GM12878 (cell line): Measurements from ENCODE around the gene ASB3. TPM values are rescaled to one million over a fixed set of nuclear protein-coding genes. Genes with fewer than 3 reads are reported as not detected.
"Not testable (repeated sequence)": the region's sequence is repeated elsewhere in the genome, so short reads cannot be mapped to it uniquely, and the experiment has no call there.

ENCODE experiments used
- ATAC-seq: fragments of 200-7000 bp; cut with Tn5 transposase; 3 replicates; pipeline ENCODE4 v1.9.1; 2020; ENCODE audit warnings: mild to moderate bottlenecking, moderate library complexity
- BruUV-seq: library from RNA; stranded (reverse); fragments of 400-500 nt; replicated peaks from 2 replicates; lab custom pipeline; 2021; lab: Mats Ljungman, UMichigan
- CTCF ChIA-PET: fragments of 300-600 bp; sonication (Branson Sonifier 250); formaldehyde crosslinking; extraction: SDS; loops from one replicate; lab custom pipeline; 2021; ENCODE audit warnings: inconsistent platforms; lab: Yijun Ruan, JAX
- POLR2A ChIA-PET: fragments of 350-600 bp; formaldehyde crosslinking; extraction: SDS; loops from one replicate; lab custom pipeline; 2021; ENCODE audit warnings: inconsistent platforms; lab: Charles Lee
- RAD21 ChIA-PET: fragments of 300-600 bp; sonication (Branson Sonifier 250); formaldehyde crosslinking; loops from one replicate; lab custom pipeline; 2023; ENCODE audit warnings: antibody characterized with exemption; ENCODE audit not compliant: unreplicated experiment; lab: Charles Lee
- SMC1A ChIA-PET: fragments of 300-600 bp; sonication (Branson Sonifier 250); formaldehyde crosslinking; loops from one replicate; lab custom pipeline; 2023; ENCODE audit not compliant: unreplicated experiment, uncharacterized antibody; lab: Charles Lee
- DNase-seq: peaks from one replicate; pipeline ENCODE4 v3.0.0-alpha.2; 2011; ENCODE audit warnings: low read depth, low spot score
- FAIRE-seq: peaks from 3 replicates; lab custom pipeline; 2011; peaks lifted over from hg19 to GRCh38; lab: Jason Lieb, UNC
- H2AFZ ChIP-seq: 2 replicates; pipeline ENCODE4 v1.6.0; 2011; ENCODE audit warnings: low read depth, low read length, control low read depth; ENCODE audit not compliant: control insufficient read depth
- H3K27ac ChIP-seq: 2 replicates; pipeline ENCODE4 v1.5.1; 2011; ENCODE audit warnings: control low read depth; ENCODE audit not compliant: control insufficient read depth, insufficient read depth
- H3K27me3 ChIP-seq, 2 experiments: replicated peaks in 1 of 2; 2 replicates each; pipeline versions ENCODE4 v1.6.0 to v1.6.1; 2011; ENCODE audit warnings: low read length in 1 of 2; ENCODE audit not compliant: control insufficient read depth in 2 of 2, insufficient read depth in 2 of 2
- H3K36me3 ChIP-seq, 2 experiments: 2 replicates each; pipeline ENCODE4 v1.5.1; 2011; ENCODE audit warnings: low read length in 1 of 2; ENCODE audit not compliant: control insufficient read depth in 2 of 2, insufficient read depth in 2 of 2
- H3K4me1 ChIP-seq: 2 replicates; pipeline ENCODE4 v1.6.1; 2011; ENCODE audit warnings: mild to moderate bottlenecking, low read length, moderate library complexity, mixed read lengths; ENCODE audit not compliant: control insufficient read depth, insufficient read depth
- H3K4me2 ChIP-seq: 2 replicates; pipeline ENCODE4 v1.6.0; 2011; ENCODE audit warnings: control low read depth; ENCODE audit not compliant: control insufficient read depth, insufficient read depth
- H3K4me3 ChIP-seq: fragments of 200-600 bp; sonication (generic); 2 replicates; pipeline ENCODE4 v1.5.1; 2016
- H3K79me2 ChIP-seq: 2 replicates; pipeline ENCODE4 v1.6.0; 2011; ENCODE audit warnings: low read length; ENCODE audit not compliant: control insufficient read depth, insufficient read depth
- H3K9ac ChIP-seq: 2 replicates; pipeline ENCODE4 v1.8.0; 2011; ENCODE audit warnings: low read length, control low read depth, mixed read lengths; ENCODE audit not compliant: control insufficient read depth, insufficient read depth
- H3K9me3 ChIP-seq: replicated peaks from 3 replicates; pipeline ENCODE4 v1.5.1; 2011; ENCODE audit warnings: mild to moderate bottlenecking, low read length; ENCODE audit not compliant: control insufficient read depth, insufficient read depth
- H4K20me1 ChIP-seq: 2 replicates; pipeline ENCODE4 v1.6.0; 2011; ENCODE audit not compliant: control insufficient read depth, insufficient read depth
- CTCF ChIP-seq, 3 experiments: IDR thresholded peaks in 2 of 3; conservative IDR thresholded peaks in 1 of 3; 2 replicates each; pipeline ENCODE4 v1.5.1; 2011; ENCODE audit warnings: low read depth in 3 of 3, low read length in 3 of 3, mild to moderate bottlenecking in 3 of 3, control low read depth in 2 of 3, moderate library complexity in 2 of 3, inconsistent platforms in 1 of 3, mixed read lengths in 1 of 3; ENCODE audit not compliant: control insufficient read depth in 2 of 3, insufficient read depth in 1 of 3; ENCODE audit errors: extremely low read depth in 1 of 3
- EGR1 ChIP-seq, 2 experiments: IDR thresholded peaks; 1 replicate in 1 of 2; 2 replicates in 1 of 2; pipeline ENCODE4 v1.6.1; 2011 to 2012; ENCODE audit warnings: low read depth in 2 of 2, low read length in 2 of 2, borderline replicate concordance in 1 of 2, mild to moderate bottlenecking in 1 of 2, moderate library complexity in 1 of 2
- MTA3 ChIP-seq: IDR thresholded peaks from 2 replicates; pipeline ENCODE4 v1.6.1; 2012; ENCODE audit warnings: low read length, inconsistent platforms, borderline replicate concordance
- PAX8 ChIP-seq: fragments of 450-650 bp; IDR thresholded peaks from 2 replicates; pipeline ENCODE4 v1.6.1; 2017; ENCODE audit warnings: mild to moderate bottlenecking, moderate library complexity
- PBX3 ChIP-seq: IDR thresholded peaks from 2 replicates; pipeline ENCODE4 v1.6.1; 2011; ENCODE audit warnings: mild to moderate bottlenecking, low read depth, low read length, moderate library complexity; ENCODE audit not compliant: insufficient replicate concordance
- RAD21 ChIP-seq: IDR thresholded peaks from 2 replicates; pipeline ENCODE4 v1.6.1; 2011; ENCODE audit warnings: mild to moderate bottlenecking, low read depth, low read length, moderate library complexity; ENCODE audit not compliant: insufficient read depth
- RFX5 ChIP-seq: IDR thresholded peaks from 2 replicates; pipeline ENCODE4 v1.6.1; 2011; ENCODE audit warnings: low read depth, low read length, improper control_type of control experiment
- YY1 ChIP-seq: IDR thresholded peaks from 2 replicates; pipeline ENCODE4 v1.6.1; 2011; ENCODE audit warnings: low read depth, mild to moderate bottlenecking, low read length
- ZBED1 ChIP-seq: IDR thresholded peaks from 2 replicates; pipeline ENCODE4 v1.6.1; 2016; ENCODE audit warnings: borderline replicate concordance
- WGBS: methylation state at CpG from one replicate; pipeline ENCODE4 v1.1.6; 2016; ENCODE audit warnings: low lambda C conversion rate; ENCODE audit not compliant: insufficient replicate concordance, insufficient coverage; ENCODE audit errors: missing lambda C conversion rate; 5-methylcytosine and 5-hydroxymethylcytosine counted together
- in situ Hi-C: fragments of 300-500 bp; cut with MboI; formaldehyde crosslinking; loops from 9 replicates; pipeline ENCODE4 v1.14.3; 2018; ENCODE audit warnings: mixed read lengths
- intact Hi-C: fragments of 100-400 bp; cut with micrococcal nuclease; formaldehyde crosslinking; loops from one replicate; pipeline ENCODE4 v1.14.2; 2022; ENCODE audit not compliant: unreplicated experiment
- polyA plus RNA-seq, 11 experiments: library from polyadenylated mRNA; depleted of rRNA in 4 of 11; unstranded in 6 of 11; stranded (reverse) in 5 of 11; fragments of >200 nt; fragmentation: Nextera tagmentation in 4 of 11; fragmentation: Illumina TruSeq in 1 of 11; extraction: Ambion mirVana in 4 of 11; extraction: Trizol in 1 of 11; gene quantifications; 1 replicate in 1 of 11; 2 replicates in 10 of 11; pipeline versions ENCODE4 v1.2.1 to v1.2.3, GENCODE V29; 2011 to 2016; ENCODE audit warnings: inconsistent platforms in 2 of 11, missing spikeins in 2 of 11, low read depth in 1 of 11
- total RNA-seq, 4 experiments: library from RNA; depleted of rRNA in 3 of 4; stranded (reverse); fragments of >200 nt in 3 of 4; fragmentation: Illumina TruSeq in 1 of 4; extraction: Trizol in 1 of 4; gene quantifications; 2 replicates each; pipeline versions ENCODE4 v1.2.1 to v1.2.3, GENCODE V29; 2013 to 2021

The ASB3 gene
- total and polyA plus RNA-seq, 10 of the 15 experiments (the other 5 are each of a cell fraction or from before 2014, with no cell fraction given): 16.4 to 30.9 (median 22.6) TPM

DNA sequence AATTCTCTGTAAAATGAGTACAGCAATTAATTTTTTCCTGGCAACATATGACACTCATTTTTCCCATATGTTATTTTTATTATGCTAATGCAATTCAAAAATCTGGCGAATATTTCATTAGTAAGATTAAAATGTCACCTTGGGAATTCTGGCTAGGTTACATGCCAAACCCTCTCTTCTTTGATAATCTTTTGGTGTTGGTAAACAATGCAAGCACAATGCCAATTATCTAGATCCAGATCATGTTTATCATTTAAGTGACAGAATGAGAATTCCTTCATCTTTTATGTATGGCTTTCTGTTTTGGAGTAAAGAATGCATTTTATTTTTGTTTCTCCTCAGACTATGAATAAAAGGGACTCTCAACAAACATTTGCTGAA, 39.3 kb upstream of the ASB3 start:
- ATAC-seq: no peak
- 44% methylated on average over 1 of the region's 1 CpG for WGBS
- intact Hi-C loops: no loop called here
- POLR2A ChIA-PET: no interaction called here
- BruUV-seq: no TSS peak
- RAD21 ChIA-PET: no interaction called here
- Histone ChIP-seq H3K4me2 (no peak overlapping the region), H3K9me3 (no peaks in the 10 kb centered on the region), H3K4me1 (no peaks in the 10 kb centered on the region), H4K20me1 (no peaks in the 10 kb centered on the region), H3K79me2 (no peaks in the 10 kb centered on the region), H3K36me3 (no peaks in the 10 kb centered on the region), H3K4me3 (no peak overlapping the region), H3K27me3 (no peaks in the 10 kb centered on the region), H2AFZ (no peak overlapping the region), H3K27ac (no peak overlapping the region), H3K9ac (no peak overlapping the region)
- CTCF ChIA-PET: no interaction called here
- SMC1A ChIA-PET: no interaction called here
- TF ChIP-seq RFX5: no peak
- TF ChIP-seq PAX8: no peak
- no peak for TF ChIP-seq ZBED1
- no peak for TF ChIP-seq EGR1 (IDR thresholded peaks at IDR 0.05; ENCODE audit: borderline replicate concordance in 1 of 2, low read depth in 2 of 2, low read length in 2 of 2)
- TF ChIP-seq MTA3: no peak
- TF ChIP-seq PBX3: no peak
- no peak for TF ChIP-seq YY1
- FAIRE-seq: no peak
- in situ Hi-C loops: no loop called here
- DNase-seq: no peak

DNA sequence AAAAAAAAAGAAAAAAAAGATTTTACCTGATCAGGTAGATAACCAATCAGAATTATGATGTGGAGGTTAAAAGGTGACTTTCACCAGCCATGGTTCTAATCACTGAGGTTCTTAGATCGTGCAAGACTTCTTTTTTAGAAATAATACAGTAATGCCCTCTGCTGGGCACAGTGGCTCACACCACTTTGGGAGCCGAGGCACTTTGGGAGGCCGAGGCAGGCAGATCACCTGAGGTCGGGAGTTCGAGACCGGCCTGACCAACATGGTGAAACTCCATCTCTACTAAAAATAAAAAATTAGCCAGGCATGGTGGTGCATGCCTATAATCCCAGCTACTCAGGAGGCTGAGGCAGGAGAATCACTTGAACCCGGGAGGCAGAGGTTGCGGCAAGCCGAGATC, 36.9 kb upstream of the ASB3 start:
- H3K27ac ChIP-seq, intact Hi-C loops, DNase-seq, ATAC-seq, H3K4me2 ChIP-seq, BruUV-seq, H3K36me3 ChIP-seq, FAIRE-seq, H3K4me3 ChIP-seq, H3K27me3 ChIP-seq, in situ Hi-C loops, SMC1A ChIA-PET, H3K9me3 ChIP-seq, H3K79me2 ChIP-seq, H2AFZ ChIP-seq, H3K9ac ChIP-seq, H4K20me1 ChIP-seq, H3K4me1 ChIP-seq: not testable (repeated sequence)
- ChIA-PET CTCF (interaction anchor here (0.6 to 2.8 kb wide), 3 partner anchors 47 to 401 kb away, joined by 3 to 8 read pairs (median 3); no protein-coding TSS in a partner anchor), RAD21 (interaction anchor here (0.6 kb wide), 1 partner anchor 146 kb away, joined by 4 read pairs; no protein-coding TSS in a partner anchor), POLR2A (interaction anchor here (0.7 kb wide), 1 partner anchor 879 kb away, joined by 3 read pairs; no protein-coding TSS in a partner anchor)
- WGBS: 86% methylated on average over 9 of the region's 9 CpGs
- TF ChIP-seq RAD21 (peak; percentile 40), CTCF (IDR thresholded peaks at IDR 0.05 in 2 of 3, conservative IDR thresholded peaks at IDR 0.05 in 1 of 3; ENCODE audit: control insufficient read depth in 2 of 3, extremely low read depth in 1 of 3, insufficient read depth in 1 of 3, low read depth in 3 of 3, low read length in 3 of 3) (peak in 2 of 3 experiments; percentile 8 to 26; a peak in 3 of 6 replicates)
